ENCODE measurements around the gene HDAC3.

GRCh38 chr5:141590127-141590526 lies 46.5 kb downstream of the HDAC3 start:
- TF ChIP-seq ESRRG (CRISPR knock-in tag; IDR thresholded peaks at IDR 0.05) (no peak), TSHZ2 (CRISPR knock-in tag; IDR thresholded peaks at IDR 0.05) (no peak), ZFP3 (CRISPR knock-in tag; IDR thresholded peaks at IDR 0.05) (no peak)
